ENCODE measurements around the gene FBLN7.

The FBLN7 gene

DNA sequence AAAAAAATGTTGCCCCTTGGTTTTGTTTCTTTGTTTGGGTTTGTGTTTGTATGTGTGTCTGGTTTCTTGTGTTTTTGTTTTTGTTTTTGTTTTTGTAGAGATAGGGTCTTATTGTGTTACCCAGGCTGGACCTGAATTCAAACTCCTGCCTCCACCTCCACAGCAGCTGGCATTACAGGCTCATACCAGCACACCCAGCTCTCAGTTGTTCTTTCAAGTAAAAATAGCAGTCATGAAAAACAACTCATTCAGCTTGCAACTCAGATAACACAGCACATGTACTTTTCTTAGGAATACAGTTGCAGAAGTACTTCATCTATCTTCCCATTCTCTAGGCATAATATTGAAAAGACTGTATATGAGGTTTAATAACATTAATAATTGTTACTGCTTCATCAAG is 79.7 kb downstream of the FBLN7 start:
- H3K27ac ChIP-seq (ENCODE audit: low read depth, low read length): no peak overlapping the region
- H3K9ac ChIP-seq (ENCODE audit: low read length in 5 of 5): no peak overlapping the region
- peaks cover 2 to 16% (median 9%) of the 10 kb centered on the region in 5 donors for H3K36me3 ChIP-seq (ENCODE audit: control insufficient read depth in 5 of 5, insufficient read depth in 5 of 5, low read length in 5 of 5)
- H3K4me1 ChIP-seq (ENCODE audit: control insufficient read depth in 5 of 5, insufficient read depth in 5 of 5, low read length in 5 of 5): no peaks in the 10 kb centered on the region
- no peak overlapping the region for H3K4me3 ChIP-seq (ENCODE audit: low read depth in 1 of 5, low read length in 5 of 5)
- no peaks in the 10 kb centered on the region for H3K27me3 ChIP-seq (ENCODE audit: control insufficient read depth in 5 of 5, insufficient read depth in 4 of 5, low read length in 5 of 5)
- H3K9me3 ChIP-seq (ENCODE audit: control insufficient read depth in 5 of 5, low read length in 5 of 5): no peaks in the 10 kb centered on the region

DNA sequence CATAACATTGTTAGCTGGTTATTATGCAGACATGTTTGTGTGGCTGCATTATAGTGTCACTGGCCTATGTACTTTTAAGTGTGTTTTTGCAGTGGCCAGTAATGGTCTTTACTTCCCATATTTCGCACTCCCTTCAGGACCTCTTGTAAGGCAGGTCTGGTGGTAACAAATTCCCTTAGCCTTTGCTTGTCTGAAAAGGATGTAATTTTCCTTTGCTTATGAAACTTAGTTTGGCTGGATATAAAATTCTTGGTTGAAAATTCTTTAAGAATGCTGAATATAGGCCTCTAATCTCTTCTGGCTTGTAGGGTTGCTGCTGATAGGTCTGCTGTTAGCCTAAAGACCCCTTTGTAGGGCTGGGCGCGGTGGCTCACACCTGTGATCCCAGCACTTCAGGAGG is 82.0 kb downstream of the FBLN7 start:
- Histone ChIP-seq H3K27ac (ENCODE audit: low read depth, low read length) (no peak overlapping the region), H3K9ac (ENCODE audit: low read length in 5 of 5) (no peak overlapping the region), H3K36me3 (ENCODE audit: control insufficient read depth in 5 of 5, insufficient read depth in 5 of 5, low read length in 5 of 5) (peaks cover 2 to 10% (median 5%) of the 10 kb centered on the region in 5 donors), H3K9me3 (ENCODE audit: control insufficient read depth in 5 of 5, low read length in 5 of 5) (no peaks in the 10 kb centered on the region), H3K4me1 (ENCODE audit: control insufficient read depth in 5 of 5, insufficient read depth in 5 of 5, low read length in 5 of 5) (no peaks in the 10 kb centered on the region), H3K27me3 (ENCODE audit: control insufficient read depth in 5 of 5, insufficient read depth in 4 of 5, low read length in 5 of 5) (no peaks in the 10 kb centered on the region), H3K4me3 (ENCODE audit: low read depth in 1 of 5, low read length in 5 of 5) (no peak overlapping the region)

DNA sequence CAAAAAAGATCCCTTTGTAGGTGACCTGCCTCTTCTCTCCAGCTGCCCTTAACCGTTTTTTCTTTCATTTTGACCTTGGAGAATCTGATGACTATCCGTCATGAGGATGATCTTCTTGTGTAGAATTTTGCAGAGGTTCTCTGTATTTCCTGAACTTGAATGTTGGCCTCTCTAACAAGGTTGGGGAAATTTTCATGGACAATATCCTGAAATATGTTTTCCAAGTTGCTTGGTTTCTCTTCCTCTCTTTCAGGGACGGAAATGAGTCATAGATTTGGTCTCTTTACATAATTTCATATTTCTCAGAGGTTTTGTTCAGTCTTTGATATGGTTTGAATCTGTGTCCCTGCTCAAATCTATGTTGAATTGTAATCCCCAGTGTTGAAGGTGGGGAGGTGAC is 82.6 kb downstream of the FBLN7 start:
- Histone ChIP-seq H3K9ac (ENCODE audit: low read length in 5 of 5) (no peak overlapping the region), H3K4me1 (ENCODE audit: control insufficient read depth in 5 of 5, insufficient read depth in 5 of 5, low read length in 5 of 5) (no peaks in the 10 kb centered on the region), H3K36me3 (ENCODE audit: control insufficient read depth in 5 of 5, insufficient read depth in 5 of 5, low read length in 5 of 5) (peaks cover 2 to 8% (median 3%) of the 10 kb centered on the region in 5 donors), H3K9me3 (ENCODE audit: control insufficient read depth in 5 of 5, low read length in 5 of 5) (no peaks in the 10 kb centered on the region), H3K4me3 (ENCODE audit: low read depth in 1 of 5, low read length in 5 of 5) (no peak overlapping the region), H3K27me3 (ENCODE audit: control insufficient read depth in 5 of 5, insufficient read depth in 4 of 5, low read length in 5 of 5) (no peaks in the 10 kb centered on the region), H3K27ac (ENCODE audit: low read depth, low read length) (no peak overlapping the region)

DNA sequence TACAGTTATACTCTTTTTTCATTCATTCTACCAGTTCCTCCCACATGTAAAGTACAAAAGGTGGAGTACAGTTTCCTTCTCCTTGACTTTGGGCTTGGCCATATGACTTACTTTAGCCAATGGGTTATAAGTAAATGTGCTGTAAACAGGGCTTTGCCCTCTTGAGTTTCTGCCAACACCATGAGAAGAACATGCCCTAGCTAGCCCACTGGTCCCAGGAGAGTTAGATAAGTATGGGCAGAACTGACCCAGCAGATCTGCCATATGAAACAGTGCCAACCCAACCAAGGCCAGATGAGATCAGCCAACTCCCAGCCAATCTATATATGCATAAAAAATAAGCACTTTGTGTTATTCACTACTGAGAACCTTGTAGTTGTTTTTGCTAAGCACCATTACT is 91.2 kb downstream of the FBLN7 start:
- Histone ChIP-seq H3K27me3 (ENCODE audit: control insufficient read depth in 5 of 5, insufficient read depth in 4 of 5, low read length in 5 of 5) (no peaks in the 10 kb centered on the region), H3K4me1 (ENCODE audit: control insufficient read depth in 5 of 5, insufficient read depth in 5 of 5, low read length in 5 of 5) (peaks cover 0 to 3% (median 0%) of the 10 kb centered on the region in 5 donors), H3K4me3 (ENCODE audit: low read depth in 1 of 5, low read length in 5 of 5) (no peak overlapping the region), H3K27ac (ENCODE audit: low read depth, low read length) (no peak overlapping the region), H3K9me3 (ENCODE audit: control insufficient read depth in 5 of 5, low read length in 5 of 5) (no peaks in the 10 kb centered on the region), H3K36me3 (ENCODE audit: control insufficient read depth in 5 of 5, insufficient read depth in 5 of 5, low read length in 5 of 5) (peaks cover 0 to 4% (median 2%) of the 10 kb centered on the region in 5 donors), H3K9ac (ENCODE audit: low read length in 5 of 5) (no peak overlapping the region)

- no peak overlapping the region for H3K4me3 ChIP-seq (ENCODE audit: low read depth in 1 of 5, low read length in 5 of 5)
- peaks cover 0 to 3% (median 0%) of the 10 kb centered on the region in 5 donors for H3K4me1 ChIP-seq (ENCODE audit: control insufficient read depth in 5 of 5, insufficient read depth in 5 of 5, low read length in 5 of 5)
- no peaks in the 10 kb centered on the region for H3K9me3 ChIP-seq (ENCODE audit: control insufficient read depth in 5 of 5, low read length in 5 of 5)
These were observed 92.2 kb downstream of the FBLN7 start for GRCh38 chr2:112230371-112230770.

More at GRCh38 chr2:112230371-112230770, 92.2 kb downstream of the FBLN7 start:
- Histone ChIP-seq H3K36me3 (ENCODE audit: control insufficient read depth in 5 of 5, insufficient read depth in 5 of 5, low read length in 5 of 5) (peaks cover 0 to 4% (median 2%) of the 10 kb centered on the region in 5 donors), H3K9ac (ENCODE audit: low read length in 5 of 5) (no peak overlapping the region), H3K27me3 (ENCODE audit: control insufficient read depth in 5 of 5, insufficient read depth in 4 of 5, low read length in 5 of 5) (no peaks in the 10 kb centered on the region), H3K27ac (ENCODE audit: low read depth, low read length) (no peak overlapping the region)
